Activated CD8-positive, alpha-beta memory T cell treated with anti-CD3 and anti-CD28 coated beads for 1 hour (primary cell): ENCODE data around the gene METTL8.
"Not testable (repeated sequence)": the region's sequence is repeated elsewhere in the genome, so short reads cannot be mapped to it uniquely, and the experiment has no call there.

Source experiments
- DNase-seq, 2 donors: peaks; one replicate each; pipeline ENCODE4 v3.0.0-alpha.2; 2020; ENCODE audit warnings: low read depth in 1 of 2; ENCODE audit errors: extremely low read depth in 1 of 2

Gene METTL8

DNA sequence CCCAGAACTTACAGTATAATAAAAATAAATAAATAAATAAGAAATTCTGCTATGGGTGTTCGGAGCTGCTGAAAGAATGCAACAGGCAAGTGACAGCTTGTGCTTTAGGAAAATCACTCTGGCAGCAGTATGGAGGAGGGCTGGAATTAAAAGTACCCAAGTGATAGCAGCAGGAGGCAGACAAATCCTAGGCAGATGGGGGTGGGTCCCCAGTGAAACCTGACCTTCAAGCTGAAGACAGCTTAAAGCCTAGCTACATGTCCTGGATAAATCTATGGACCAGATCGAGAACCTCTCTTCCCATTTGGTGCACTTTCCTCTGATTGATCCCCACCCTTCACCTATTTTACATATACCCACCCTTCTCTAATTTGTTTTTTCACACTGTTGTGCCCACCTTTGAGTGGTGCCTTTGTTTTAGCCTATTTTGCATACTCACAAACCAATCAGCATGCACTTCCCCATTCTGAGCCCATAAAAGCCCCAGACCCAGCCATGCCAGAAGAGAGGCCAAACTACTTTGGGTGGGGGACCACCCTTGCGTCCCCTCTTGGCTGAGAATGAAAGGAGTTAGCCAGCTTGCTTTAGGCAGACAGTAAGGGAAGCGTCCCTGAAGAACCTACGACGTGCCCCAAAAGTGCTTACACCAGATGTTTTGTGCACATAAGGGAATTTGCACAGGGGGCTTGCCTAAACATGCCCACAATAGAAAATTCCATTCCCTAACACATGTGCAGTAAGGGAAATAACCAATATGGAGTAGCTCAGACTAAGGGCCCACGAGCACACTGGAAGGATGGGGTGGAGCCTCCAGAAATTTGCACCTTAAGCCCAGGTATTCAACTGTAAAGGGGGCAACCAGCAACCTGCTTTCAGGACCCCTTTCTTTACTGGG is 3.0 kb downstream of the METTL8 start:
- no peak for DNase-seq

DNA sequence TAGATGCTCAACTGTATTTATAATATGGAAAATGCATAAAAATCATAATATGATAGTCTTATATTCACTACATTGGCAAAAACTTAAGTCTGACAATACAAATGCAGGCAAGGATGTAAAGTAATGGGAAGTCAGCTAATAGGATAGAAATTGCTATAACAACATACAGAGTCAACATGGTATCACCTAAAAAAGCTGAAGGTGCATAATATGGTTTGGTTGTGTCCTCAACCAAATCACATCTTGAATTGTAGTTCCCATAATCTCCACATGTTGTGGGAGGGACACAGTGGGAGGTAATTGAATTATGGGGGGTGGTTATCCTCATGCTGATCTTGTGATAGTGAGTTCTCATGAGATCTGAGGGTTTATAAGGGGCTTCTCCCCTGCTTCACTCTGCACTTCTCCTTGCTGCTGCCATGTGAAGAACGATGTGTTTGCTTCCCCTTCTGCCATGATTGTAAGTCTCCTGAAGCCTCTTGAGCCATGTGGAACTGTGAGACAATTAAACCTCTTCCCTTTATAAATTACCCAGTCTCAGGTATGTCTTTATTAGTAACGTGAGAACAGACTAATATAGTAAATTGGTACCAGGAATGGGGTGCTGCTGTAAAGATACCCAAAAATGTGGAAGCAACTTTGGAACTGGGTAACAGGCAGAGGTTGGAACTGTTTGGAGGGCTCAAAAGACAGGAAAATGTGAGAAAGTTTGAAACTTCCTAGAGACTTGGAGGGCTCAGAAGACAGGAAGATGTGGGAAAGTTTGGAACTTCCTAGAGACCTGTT is 10.9 kb downstream of the METTL8 start:
- not testable (repeated sequence) for DNase-seq

DNA sequence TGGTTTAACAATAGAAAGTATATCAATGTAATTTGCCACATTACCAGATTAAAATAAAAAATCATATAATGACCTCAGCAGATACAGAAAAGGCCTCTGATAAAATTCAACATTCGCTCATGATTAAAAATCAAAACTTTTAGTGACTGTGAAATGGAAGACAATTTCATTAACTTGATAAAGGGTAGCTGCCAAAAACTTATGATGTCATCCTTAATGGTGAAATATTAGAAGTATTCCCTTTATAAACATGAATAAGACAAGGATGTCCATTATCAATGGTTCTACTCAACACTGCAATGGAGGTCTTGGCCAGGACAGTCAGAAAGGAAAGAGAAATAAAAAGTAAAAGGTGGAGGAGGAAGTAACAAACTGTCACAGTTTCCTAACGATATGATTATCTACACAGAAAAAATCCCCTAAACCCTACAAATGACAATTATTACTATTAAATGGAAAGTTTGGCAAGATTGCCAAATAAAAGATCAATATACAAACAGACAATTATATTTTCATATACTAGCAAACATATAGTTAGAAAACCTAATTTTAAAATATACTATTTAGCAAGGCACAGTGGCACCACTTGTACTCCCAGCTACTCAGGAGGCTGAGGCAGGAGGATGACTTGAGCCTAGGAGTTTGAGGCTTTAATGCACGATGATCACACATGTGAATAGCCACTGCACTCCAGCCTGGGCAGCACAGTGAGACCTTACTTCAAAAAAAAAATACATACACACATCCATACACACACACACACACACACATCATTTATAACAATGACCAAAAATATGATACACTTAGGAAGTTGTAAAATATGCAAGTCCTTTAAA is 12.8 kb downstream of the METTL8 start:
- DNase-seq = no peak

DNA sequence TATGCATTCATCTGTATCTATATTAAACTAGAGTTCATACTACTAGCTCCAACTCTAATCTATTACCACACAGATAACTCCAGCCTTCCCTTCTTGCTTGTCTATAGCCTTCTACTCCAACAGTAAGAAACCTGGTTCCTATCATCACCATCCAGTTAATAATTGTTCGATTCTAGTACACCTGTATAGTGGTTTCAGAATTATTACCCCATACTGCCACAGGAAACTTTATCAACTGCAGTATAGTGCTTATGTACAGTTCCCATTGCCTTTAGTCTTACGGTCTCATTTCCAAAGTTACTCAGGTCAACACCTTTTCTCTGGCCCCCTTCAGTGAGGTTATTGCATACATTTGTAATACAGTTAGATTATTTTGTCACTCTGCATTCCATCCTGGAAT is 14.5 kb downstream of the METTL8 start:
- no peak for DNase-seq

DNA sequence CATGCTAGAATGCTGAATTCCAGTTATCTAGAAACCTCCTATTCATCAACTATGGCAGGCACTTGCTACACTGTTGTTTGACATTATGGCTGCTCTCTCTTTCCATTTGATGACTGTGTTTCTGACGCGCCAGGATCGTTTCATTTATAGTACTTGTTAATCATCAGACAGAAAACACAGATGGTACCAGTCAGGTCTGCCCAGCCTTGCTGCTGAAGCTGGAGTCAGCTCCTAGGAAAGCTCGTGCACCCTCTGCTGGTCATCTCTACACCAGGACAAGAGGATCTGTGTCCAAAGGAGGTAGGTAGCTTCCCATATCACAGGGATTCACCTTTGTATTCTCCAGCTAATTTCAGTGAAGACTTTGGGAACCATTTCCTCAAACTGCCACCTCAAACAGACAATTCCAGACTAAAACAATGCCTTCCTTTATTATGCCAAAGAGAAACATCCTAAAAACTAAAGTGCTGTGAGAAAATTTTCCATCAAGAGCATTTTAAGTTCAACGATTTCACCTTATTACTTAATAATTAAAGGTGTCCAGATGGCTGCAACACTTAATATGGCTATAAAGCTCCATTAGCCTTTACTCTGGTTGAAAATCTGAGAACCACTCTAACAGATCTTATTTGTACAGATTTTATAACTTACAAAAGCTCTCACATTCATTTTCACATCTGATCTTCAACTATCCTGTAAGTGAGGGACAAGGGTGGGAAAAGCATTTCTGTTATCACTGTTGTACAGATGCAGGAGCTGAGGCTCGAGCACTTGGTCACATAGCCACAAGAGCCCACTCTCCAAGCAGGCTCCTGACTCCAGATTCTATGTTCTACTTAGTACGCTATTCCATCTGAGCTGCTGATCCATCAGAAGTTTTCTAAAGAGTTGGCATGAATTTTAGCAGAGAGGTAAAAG is 17.5 kb downstream of the METTL8 start:
- DNase-seq = peak; percentile 49 to 60

DNA sequence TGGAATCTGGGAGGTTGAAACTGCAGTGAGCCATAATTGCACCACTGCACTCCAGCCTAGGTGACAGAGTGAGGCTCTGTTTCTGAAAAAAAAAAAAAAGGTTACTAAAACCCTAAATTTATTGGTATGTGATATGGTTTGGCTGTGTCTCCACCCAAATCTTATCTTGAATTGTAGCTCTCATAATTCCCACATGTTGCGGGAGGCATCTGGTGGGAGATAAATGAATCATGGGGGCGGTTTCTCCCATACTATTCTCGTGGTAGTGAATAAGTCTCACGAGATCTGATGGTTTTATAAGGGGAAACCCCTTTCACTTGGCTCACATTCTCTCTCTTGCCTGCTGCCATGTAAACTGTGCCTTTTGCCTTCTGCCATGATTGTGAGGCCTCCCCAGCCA is 19.1 kb downstream of the METTL8 start:
- not testable (repeated sequence) for DNase-seq

DNA sequence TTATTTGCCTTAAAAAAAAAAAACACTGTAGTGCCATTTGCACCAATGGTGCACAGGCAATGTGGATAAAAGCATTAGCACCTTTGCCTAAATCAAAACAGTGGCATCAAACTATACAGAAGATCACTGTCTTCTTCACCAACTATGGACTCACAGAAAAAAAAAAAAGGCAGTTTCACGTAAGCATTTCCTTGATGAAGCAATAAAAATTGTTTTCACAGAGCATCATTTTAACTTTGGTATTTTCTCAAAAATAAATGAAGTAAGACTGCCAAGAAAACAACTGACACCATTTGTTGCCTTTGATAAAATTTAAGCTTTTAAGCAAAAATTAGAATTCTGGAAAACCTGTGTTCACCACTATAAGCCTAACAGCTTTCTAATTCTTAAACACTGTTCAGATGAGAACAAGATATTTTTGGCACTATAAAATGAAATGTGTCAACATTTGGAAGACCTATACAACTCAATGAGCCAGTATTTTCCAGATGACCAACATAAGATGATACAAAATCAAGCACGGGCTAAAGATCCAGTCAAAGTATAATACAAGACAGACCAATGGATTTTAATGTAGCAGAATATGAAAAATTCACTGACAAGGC is 21.1 kb downstream of the METTL8 start:
- no peak for DNase-seq

DNA sequence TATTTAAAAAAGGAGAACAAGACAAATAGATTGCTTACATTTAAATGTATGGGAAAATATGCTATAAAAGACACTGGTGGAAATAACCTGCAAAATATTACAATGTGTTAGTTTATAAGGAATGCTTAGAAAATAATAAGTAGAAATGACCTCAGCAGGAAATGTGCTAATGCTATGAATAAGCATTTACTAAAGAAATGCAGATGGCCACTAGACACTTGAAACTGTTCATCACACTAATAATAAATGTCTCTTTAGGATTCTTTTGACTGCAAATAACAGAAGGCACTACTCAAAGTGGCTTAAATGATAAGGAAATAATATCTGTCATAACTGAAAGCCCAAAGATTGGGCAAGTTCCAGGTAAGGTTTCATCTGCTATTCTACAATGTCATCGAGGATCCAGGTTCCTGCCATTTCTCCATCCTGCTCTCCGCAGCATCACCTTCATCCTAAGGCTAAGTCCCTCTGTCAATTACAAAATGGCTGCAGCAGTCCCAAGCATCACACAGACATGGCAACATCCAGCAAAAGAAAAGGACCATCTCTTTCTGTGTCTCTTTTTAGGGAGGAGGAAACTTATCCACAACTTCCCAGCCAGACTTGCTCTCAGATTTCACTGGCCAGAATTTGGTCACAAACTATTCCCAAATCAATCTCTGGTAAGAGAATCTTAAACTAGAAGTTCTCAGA is 21.9 kb downstream of the METTL8 start:
- no peak for DNase-seq

DNA sequence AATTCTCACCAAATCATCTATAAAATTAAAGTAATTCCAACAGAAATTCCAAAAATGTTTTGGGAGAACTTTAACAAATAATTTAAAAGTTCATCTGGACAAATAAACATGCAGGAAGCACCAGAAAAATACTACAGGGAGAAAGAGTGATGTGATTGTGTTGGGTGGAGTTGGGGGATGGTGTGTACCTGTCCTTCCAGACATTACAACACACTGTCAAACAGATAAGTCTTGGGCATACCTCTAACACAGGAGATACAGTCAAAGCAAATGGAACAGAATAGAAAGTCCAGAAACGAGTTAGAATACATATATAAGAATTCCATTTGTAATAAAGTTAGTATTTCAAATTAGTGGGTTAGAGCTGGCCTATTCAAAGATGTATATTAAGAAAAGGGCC is 22.6 kb downstream of the METTL8 start:
- no peak for DNase-seq

DNA sequence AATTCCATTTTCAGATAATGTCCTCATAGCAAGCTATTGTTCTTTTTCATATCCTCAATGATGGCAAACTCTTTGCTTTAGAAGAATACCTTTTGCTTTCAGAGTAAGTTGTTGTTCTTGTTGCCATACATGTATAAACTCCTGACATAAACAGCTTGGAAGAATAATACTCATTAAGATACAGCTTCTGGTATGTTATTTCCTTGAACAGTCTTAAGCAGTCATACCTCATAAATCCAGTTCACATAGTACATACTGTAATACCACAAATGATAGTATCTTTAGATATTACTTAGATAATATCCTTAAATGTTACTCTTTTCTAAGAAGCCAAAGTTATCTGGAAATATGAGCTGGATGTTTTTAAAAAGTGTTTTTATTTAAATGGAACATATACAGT is 23.2 kb downstream of the METTL8 start:
- no peak for DNase-seq

DNA sequence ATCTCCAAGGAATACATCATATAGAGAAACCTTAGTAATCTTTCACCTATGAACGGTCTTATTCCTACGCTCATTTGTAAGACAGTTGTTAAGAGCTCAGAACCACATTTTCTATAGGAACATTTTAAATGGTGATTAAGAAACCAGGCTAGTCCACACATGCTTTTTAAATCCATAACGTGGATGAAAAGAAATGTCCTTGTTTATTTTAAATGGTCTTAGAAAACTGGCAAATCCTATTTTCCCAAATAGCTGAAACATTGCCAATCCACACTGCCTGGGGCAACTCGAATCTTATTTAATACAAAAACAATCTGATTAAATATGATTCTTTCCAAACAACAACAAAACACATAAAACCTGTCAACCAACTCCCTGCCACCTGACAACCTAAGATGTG is 23.7 kb downstream of the METTL8 start:
- no peak for DNase-seq

DNA sequence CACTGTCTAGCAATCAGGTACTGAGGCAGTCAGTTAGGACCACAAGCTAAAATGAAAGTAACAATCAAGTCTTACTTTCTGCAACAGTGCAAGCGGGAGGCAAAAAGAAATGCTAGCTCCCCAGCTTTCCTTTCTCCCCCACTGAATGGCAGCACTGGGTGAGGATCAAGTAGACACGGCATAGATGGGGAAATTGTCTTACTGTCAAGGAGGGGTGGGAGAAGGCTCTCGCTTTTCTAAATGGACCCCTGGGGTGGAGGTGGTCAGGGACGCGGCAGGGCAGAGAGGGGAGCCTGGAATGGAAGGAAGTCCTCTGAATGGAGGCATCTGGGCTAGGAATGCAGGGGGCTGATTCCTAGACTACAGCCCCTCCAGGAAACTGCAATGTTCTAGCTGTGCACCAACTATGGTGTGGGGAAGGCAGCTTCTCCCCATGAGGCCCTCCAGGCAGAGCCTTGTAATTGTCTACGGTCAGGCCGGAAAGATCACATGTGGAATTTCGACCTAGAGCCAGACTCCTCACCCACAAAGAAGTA is 24.3 kb downstream of the METTL8 start:
- no peak for DNase-seq

DNA sequence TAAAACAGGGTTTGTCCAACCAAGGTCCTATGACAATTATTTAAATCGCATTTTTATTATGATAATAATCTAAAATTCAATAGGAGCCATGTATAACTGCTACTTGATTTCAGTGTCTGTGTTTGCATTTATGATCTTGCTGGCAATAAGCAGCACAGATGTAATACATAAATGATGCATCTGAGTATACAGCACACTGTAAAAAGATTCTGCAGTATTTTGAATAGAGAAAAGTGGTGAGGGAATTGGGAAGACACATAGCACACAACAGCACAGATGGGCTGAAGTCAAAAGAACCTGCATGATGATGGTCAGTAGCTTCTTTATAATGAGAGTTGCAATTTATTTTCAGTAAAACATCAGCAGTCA is 26.1 kb downstream of the METTL8 start:
- DNase-seq = no peak

DNA sequence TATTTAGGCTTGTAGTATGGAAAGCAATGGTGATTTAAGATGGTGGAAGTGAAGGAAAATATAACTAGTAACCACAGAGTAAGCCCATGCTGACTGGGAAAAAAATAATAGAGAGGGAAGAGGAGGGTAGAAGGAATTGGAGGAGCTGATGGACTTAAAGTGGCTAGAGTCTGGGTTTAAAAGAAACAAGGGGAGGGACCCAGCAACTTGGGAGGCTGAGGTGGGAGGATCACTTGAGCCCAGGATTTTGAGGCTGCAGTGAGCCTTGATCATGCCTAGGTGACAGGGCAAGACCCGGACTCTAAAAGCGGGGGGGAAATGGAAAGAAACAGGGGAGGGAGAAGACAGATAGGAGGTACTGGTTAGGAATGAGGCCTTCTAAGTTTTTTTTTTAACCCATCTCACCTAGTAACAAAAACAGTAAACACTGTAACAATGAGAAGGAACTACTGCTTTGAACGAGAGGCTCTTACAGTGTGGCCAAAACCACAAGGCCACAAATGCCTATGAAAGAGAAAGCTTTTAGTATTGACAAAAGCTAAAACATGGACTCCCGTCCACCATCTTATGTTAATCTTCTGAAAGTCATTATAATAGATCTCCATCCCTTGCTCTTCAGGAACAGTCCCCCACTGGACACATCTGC is 26.6 kb downstream of the METTL8 start:
- no peak for DNase-seq

DNA sequence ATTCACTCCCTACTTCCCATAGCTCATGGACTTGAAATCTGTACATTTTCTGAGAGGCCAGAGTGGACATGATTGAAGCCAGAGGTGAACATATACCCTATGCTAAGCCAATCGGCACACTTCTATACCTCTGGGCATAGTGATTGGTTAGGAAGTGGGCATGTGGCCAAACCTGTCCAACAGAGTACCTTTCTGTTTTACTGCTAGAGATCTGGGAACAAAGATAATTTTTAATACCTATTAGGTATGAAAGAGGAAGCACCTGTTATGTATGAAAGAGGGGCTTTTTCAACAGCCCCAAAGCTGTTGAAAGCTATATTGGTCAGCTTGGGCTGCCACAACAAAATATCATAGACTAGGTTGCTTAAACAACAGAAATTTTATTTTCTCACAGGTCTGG is 27.7 kb downstream of the METTL8 start:
- no peak for DNase-seq

DNA sequence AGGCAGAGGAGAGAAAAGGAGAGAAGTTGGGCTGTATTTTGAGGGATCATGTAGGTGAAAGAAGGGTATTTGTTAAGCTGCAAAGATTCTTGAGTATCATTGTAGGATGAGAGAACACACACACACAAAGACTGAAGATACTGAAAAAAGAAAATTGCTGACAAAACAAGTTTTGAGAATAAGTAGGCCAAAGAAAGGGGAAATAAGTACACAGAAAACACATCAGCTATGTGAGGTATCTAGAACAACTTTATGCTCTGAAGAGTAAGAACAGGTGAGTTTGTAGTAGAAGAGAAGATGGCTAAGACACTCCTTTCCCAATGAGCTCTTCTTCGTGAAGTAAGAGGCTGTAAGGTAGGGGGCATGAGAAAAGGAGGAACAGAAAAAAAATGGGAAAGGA is 28.2 kb downstream of the METTL8 start:
- DNase-seq = no peak

DNA sequence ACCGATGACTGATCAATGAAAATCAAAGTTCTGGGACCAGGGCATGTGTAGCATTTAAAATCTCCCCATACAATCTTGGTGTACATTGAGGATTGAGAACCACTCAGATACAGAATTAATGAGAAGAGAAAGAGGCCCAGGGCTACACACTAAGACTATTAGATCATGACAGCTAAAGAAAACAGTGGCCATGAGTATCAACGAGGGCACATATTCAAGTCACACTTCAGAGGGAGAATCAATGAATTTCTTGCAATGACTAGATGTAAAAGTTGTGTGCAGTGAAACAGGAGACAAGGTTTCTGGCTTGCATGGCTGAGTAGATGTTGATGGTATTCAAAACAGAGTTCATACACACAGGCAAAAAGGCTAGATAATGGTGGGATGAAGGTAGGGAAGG is 29.1 kb downstream of the METTL8 start:
- no peak for DNase-seq

DNA sequence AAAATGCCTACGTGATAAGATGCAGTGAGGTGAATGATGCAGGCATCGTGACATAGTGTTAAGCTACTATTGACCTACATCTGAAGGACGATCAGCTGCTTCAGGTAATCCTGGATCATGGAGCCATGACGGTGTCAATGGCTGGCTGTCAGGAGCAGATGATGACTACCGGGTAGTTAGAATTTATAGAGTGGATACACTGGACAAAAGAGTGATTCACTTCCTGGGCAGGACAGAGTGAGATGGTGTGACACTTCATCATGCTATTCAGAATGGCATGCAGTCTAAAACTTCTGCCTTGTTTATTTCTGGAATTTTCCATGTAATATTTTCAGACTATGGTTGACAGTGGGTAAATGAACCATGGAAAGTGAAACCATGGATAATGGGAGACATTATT is 29.5 kb downstream of the METTL8 start:
- no peak for DNase-seq
